Cerebellar cortex (tissue), 1 donor: ENCODE data around the gene PRAMEF20.

Experiments used
- DNase-seq: peaks from one replicate; pipeline ENCODE4 v3.0.0-alpha.2; 2015; ENCODE audit warnings: low spot score

The PRAMEF20 gene

GRCh38 chr1:13462682-13463081, 52.4 kb downstream of the PRAMEF20 start:
- DNase-seq, result no peak

- DNase-seq, result no peak
Observed at GRCh38 chr1:13465515-13465914, 55.3 kb downstream of the PRAMEF20 start.

GRCh38 chr1:13469343-13469742, 59.1 kb downstream of the PRAMEF20 start:
- DNase-seq, result no peak
